Stimulated activated CD4-positive, alpha-beta T cell treated with anti-CD3 and anti-CD28 coated beads, Interleukin-15, amount 100 ng/mL, for 24 hours (primary cell): Measurements from ENCODE around the gene BDNF.
"Not testable (repeated sequence)": the region's sequence is repeated elsewhere in the genome, so short reads cannot be mapped to it uniquely, and the experiment has no call there.

Source experiments
- DNase-seq: peaks from one replicate; pipeline ENCODE4 v3.0.0-alpha.2; 2020

The BDNF gene

DNA sequence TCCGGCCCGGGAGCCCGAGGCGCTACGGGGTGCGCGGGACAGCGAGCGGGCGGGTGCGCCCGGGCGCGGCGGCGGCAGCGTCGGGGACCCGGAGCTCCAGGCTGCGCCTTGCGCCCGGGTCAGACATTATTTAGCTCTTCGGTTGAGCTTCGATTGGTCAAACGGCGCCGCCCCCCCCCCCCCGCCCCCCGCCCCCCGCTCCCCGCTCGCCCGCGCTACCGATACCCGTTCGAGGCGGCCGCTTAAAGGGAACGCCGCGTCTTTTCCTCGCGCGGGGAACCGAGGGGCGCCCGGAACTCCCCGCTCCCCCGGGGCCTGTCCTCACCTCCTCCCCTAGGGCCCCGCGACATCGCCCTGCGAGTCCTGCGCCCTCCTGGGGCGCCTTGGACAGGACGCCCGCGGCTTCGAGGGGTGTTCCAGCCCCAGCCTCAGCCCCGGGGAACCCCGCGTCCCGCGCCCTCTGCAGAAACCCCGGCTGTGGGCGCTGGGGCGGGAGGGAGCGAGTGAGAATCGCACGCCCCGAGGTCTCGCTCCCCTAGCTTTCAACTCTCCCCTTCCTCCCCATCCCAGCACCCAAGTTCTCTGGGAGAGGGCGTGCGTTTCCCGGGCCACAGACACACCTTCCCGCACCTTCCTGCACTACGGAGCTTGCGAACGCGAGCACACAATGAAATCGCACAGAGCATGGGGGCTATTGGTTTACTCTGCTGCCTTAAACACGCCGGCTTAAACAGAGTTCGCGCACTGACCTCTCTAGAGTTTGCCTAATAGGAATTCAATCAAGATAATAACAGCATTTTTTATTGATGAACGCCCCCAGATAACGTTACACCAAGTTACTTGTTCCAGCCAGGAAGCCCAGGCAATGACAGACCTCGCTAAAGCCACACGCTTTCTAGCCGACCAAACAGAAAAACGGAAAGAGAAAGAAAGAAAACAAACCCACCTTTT is at the start of gene BDNF:
TSS of gene BDNF (minus strand) at position 105 of the 951 bp plus-strand sequence. CDS start 41,891 bp downstream, outside the sequence.
- peak; percentile 19 for DNase-seq

DNA sequence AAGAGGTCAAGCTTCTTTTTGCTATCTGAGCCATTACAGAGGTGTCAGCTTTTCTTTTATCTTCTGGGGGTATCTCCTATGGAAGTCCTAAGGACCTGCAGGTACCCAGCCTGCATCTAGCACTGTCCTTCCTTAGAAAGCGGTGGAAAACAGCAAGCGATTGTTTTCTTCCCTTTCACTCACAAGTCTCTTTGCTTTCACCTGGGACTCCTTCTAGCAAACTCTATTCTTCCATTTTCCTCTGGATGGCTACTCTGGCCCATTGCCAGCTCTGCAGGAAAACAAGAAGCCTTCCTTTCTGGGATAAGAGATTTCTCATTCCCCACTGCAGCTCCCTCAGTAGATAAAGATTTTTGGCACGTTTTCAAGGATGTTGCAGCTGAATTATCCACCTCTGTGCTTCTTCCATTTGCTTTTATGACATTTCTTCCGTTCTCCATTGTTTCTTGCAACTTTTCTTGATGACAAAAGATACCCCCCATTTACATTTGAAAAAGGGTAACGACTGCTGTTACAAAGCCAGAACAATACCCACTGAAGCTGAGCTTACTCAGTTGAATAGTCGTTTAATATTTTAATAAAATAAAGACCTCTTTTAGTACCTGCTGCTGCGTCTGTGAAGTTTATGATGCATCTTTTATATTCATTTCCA is 40.2 kb upstream of the BDNF start:
- DNase-seq, result no peak

GRCh38 chr11:27735281-27735680 is 35.0 kb upstream of the BDNF start:
- no peak for DNase-seq

DNA sequence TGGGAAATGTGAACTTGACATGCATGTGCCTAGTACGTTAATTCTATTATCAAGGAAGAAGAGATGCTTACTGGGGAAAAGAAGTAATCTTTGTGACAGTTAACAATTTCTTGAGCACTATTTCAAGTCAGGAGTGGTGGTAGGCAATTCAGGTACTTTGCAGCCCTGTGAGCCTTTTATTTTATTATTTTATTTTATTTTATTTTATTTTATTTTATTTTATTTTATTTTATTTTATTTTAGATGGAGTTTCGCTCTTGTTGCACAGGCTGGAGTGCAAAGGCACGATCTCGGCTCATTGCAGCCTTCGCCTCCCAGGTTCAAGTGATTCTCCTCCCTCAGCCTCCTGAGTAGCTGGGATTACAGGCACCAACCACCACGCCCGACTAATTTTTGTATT is 31.5 kb upstream of the BDNF start:
- DNase-seq, result not testable (repeated sequence)

- DNase-seq, result no peak
These were observed 26.7 kb upstream of the BDNF start for GRCh38 chr11:27726981-27727380.

- no peak for DNase-seq
These were observed 23.4 kb upstream of the BDNF start for GRCh38 chr11:27723687-27724086.

DNA sequence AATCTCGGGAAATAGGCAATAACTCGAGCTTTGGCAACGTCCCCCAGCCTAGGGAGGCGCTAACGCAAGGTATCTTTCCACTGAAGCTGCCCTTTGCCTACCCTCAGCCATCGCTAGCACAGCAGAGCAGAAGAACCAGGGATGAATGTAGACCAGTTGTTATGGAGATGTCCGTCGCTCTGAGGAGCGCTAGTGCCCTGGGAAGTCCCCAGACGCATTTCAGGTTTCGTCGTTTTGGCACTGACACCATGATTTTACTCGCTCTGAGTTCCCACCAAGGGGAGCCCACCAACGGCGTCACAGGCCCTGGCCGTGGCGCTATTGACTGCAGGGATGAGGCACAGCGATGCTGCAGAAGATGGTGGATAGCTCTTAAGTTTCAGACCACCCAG is 22.7 kb upstream of the BDNF start:
- DNase-seq, result no peak

- peak; percentile 28 for DNase-seq
These were observed 22.1 kb upstream of the BDNF start for GRCh38 chr11:27722117-27722952.

GRCh38 chr11:27721264-27722116 is 21.2 kb upstream of the BDNF start:
- DNase-seq, result no peak

GRCh38 chr11:27720277-27720830 is 20.1 kb upstream of the BDNF start:
- DNase-seq, result peak; percentile 26

- no peak for DNase-seq
These were observed 19.3 kb upstream of the BDNF start for GRCh38 chr11:27719546-27719925.

DNA sequence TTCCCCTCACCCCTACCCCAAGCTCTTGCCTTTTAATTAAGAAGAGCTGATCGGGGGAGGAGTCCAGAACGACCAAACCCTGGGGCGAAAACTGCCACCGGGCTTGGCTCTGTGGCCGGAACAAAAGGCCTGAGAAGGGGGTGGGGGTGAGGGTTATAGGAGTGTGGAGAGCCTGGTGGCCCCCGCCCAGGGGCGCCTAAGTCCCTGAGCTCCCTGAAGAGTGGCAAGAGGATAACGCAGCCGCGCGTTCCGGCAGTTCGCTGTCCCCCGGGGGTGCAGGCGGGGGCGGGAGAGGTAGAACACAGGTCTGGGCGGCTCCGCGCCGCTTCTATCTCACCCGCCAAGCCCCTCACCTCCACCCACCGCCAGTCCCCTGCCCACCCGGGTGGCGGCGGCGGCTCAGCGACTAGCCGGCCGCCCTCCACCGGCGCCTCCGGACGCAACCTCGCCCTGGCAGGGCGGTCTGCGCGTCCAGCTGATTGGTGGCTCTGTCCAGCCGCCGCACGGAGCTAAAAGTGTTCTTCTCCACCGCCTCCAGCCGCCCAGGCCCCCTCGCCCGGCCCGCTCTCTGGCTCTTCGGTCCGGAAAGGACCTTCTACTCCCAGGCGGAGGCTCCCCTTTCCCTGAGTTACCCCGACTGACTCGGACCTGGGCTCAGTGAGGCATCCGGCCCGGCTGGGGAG is 18.7 kb upstream of the BDNF start:
- no peak for DNase-seq

DNA sequence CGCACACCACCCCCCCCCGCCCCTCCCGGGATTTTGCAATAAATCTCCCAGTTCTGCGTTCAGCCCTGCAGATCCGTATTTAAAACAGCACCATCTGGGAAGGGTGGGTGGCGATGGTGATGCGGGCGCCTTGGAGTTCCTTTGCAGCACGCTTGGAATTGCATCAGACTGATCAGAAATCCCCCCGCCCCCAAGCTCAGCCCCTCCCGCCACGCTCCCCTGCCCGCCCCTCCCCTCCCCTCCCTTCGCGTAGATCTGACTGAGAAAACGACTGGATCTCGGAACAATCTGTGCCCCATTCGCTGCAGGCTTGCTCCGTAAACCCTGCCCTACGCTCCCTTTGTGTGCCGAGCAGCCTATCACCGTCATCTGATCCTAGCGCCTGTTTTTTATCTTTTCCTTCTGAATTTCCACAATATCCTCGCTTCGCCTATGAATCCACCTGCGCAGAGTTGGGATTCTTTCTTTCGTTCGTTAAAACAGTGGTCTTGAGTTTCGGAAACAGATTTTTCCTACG is 18.1 kb upstream of the BDNF start:
- DNase-seq, result no peak

DNA sequence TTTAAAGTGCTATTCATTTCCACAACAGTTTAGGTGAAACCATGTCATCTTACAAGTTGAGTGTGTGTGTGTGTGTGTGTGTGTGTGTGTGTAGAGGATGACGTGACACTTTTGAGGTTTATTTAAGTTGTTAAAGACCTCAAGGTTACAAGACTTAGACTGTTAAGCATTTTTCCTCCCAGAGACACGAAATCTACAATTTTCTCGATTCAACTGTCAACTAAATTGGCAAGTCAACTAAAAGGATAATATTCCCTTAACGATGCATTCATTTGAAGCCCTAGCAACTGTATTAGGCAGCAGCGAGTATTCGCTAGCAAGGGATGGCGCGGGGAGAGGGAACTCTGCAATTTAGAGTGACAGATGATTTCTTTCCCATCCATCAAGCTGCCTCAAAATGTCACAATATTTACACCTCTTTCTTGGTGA is 17.6 kb upstream of the BDNF start:
- DNase-seq, result no peak

DNA sequence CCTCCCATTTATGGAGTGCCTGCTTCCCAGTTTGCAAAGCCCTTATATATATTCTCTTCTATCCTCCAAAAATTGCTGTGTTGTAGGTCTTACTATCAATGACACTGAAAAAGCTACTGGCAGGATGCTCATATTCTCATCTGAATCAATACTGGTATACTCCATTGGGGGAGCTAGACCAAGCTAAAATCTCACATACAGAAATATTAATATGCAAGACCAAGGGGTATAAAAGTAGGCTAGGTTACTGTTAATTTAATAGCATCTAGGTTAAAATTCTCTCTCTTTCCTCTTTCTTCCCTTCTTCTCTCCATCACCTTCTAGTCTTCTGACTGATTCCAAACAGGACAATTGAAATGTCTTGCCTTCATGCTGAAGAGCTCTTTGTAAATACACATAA is 17.1 kb upstream of the BDNF start:
- no peak for DNase-seq

GRCh38 chr11:27716835-27717234 is 16.6 kb upstream of the BDNF start:
- no peak for DNase-seq

GRCh38 chr11:27716216-27716615 is 16.0 kb upstream of the BDNF start:
- no peak for DNase-seq

- DNase-seq, result no peak
These were observed 11.5 kb upstream of the BDNF start for GRCh38 chr11:27711725-27712124.

DNA sequence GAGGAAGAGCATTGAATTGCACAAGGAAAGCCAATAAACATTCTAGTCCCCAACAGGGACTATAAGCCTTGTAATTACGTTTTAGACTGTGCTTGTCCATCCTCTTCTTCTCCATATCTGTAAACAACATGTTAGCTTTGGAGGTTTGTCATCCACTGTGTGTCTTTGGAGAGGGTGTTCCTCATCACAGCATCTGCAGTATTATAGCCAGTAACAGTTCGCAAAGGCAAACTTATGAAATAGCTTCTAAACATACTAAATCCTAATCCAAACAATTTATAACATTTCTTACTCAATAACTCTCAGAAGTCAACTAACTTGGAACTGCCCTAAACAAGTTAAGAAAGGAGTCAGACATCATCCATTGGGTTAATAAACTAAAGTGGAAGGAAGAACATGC is 10.3 kb upstream of the BDNF start:
- DNase-seq, result no peak

DNA sequence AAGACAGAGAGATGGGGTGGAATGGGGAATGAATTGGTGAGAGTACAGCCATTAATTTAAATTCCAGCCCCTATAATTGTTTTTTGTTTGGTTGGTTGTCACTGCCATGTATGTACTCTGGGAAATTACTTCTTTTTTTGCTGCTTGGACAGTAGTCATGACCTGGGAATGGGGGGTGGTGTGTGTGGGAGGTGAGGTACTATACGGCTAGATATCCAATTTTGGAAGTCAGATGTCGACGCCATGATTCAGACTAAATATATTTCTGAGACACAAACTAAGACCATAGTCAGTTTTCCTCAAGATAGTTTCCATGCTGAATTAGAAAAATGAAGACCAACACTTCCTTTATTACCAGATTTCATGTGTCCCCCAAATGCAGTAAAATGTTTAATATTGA is 7.4 kb upstream of the BDNF start:
- no peak for DNase-seq
